ENCODE measurements around the gene SCNN1B.

Gene SCNN1B

GRCh38 chr16:23333034-23333579, 31.0 kb downstream of the SCNN1B start:
- Histone ChIP-seq H3K36me3 (ENCODE audit: control insufficient read depth in 2 of 2, insufficient read depth in 1 of 2, low read length in 2 of 2) (no peaks in the 10 kb centered on the region), H3K27ac (ENCODE audit: extremely low read depth, low read depth, low read length) (no peak overlapping the region), H3K4me3 (ENCODE audit: low read depth, low read length) (no peak overlapping the region), H3K9me3 (ENCODE audit: control insufficient read depth, insufficient read depth, low read depth, low read length) (no peaks in the 10 kb centered on the region), H3K4me1 (ENCODE audit: control insufficient read depth, insufficient read depth, low read length) (no peaks in the 10 kb centered on the region)
- TF ChIP-seq ZNF366 (tag by site-specific recombination; conservative IDR thresholded peaks at IDR 0.05) (peak; percentile 67), ZNF175 (tag by site-specific recombination; IDR thresholded peaks at IDR 0.05) (no peak)
- ChIA-PET CTCF (interaction anchor here (1.0 kb wide), 1 partner anchor 14 kb away, joined by 3 read pairs; no protein-coding TSS in a partner anchor), POLR2A (no interaction called here)

GRCh38 chr16:23333831-23334456, 31.8 kb downstream of the SCNN1B start:
- no peak overlapping the region for H3K4me3 ChIP-seq (ENCODE audit: low read depth, low read length)
- CTCF ChIA-PET, result interaction anchor here (0.7 to 1.0 kb wide), 2 partner anchors 11 to 13 kb away, joined by 3 read pairs; no protein-coding TSS in a partner anchor
- POLR2A ChIA-PET, result no interaction called here
- H3K27ac ChIP-seq (ENCODE audit: extremely low read depth, low read depth, low read length), result no peak overlapping the region
- H3K4me1 ChIP-seq (ENCODE audit: control insufficient read depth, insufficient read depth, low read length), result no peaks in the 10 kb centered on the region
- TF ChIP-seq ZNF623 (tag by site-specific recombination; IDR thresholded peaks at IDR 0.05) (no peak), ZNF18 (tag by site-specific recombination; IDR thresholded peaks at IDR 0.05) (no peak), ZNF335 (tag by site-specific recombination; conservative IDR thresholded peaks at IDR 0.05) (no peak), SCRT2 (tag by site-specific recombination; IDR thresholded peaks at IDR 0.05) (no peak), ZNF701 (tag by site-specific recombination; IDR thresholded peaks at IDR 0.05) (no peak), ZNF792 (tag by site-specific recombination; IDR thresholded peaks at IDR 0.05) (no peak)
- H3K36me3 ChIP-seq (ENCODE audit: control insufficient read depth in 2 of 2, insufficient read depth in 1 of 2, low read length in 2 of 2), result no peaks in the 10 kb centered on the region
- no peaks in the 10 kb centered on the region for H3K9me3 ChIP-seq (ENCODE audit: control insufficient read depth, insufficient read depth, low read depth, low read length)

- no peak overlapping the region for H3K27ac ChIP-seq (ENCODE audit: extremely low read depth, low read depth, low read length)
- no peaks in the 10 kb centered on the region for H3K4me1 ChIP-seq (ENCODE audit: control insufficient read depth, insufficient read depth, low read length)
- H3K4me3 ChIP-seq (ENCODE audit: low read depth, low read length), result no peak overlapping the region
- H3K36me3 ChIP-seq (ENCODE audit: control insufficient read depth in 2 of 2, insufficient read depth in 1 of 2, low read length in 2 of 2), result no peaks in the 10 kb centered on the region
- TF ChIP-seq ZNF394 (tag by site-specific recombination; IDR thresholded peaks at IDR 0.05; ENCODE audit: borderline replicate concordance), result no peak
- TF ChIP-seq ZNF518A (tag by site-specific recombination; conservative IDR thresholded peaks at IDR 0.05; ENCODE audit: low read depth), result no peak
- no peak for TF ChIP-seq ZNF311 (tag by site-specific recombination; IDR thresholded peaks at IDR 0.05; ENCODE audit: borderline replicate concordance)
- TF ChIP-seq ZSCAN4 (tag by site-specific recombination; IDR thresholded peaks at IDR 0.05), result no peak
- TF ChIP-seq ZEB2 (tag by site-specific recombination; IDR thresholded peaks at IDR 0.05), result no peak
- ChIA-PET CTCF (interaction anchor here (0.7 to 0.8 kb wide), 2 partner anchors 11 to 21 kb away, joined by 3 read pairs; no protein-coding TSS in a partner anchor), POLR2A (no interaction called here)
- H3K9me3 ChIP-seq (ENCODE audit: control insufficient read depth, insufficient read depth, low read depth, low read length), result no peaks in the 10 kb centered on the region
Measured at GRCh38 chr16:23334457-23334853, 32.4 kb downstream of the SCNN1B start.

Measured in HEK293 (cell line).